HG03469 (cell line): ENCODE data around the gene STARD4.

Experiments used
- ATAC-seq: cut with Tn5 transposase; IDR thresholded peaks from one replicate; pipeline ENCODE4 v1.9.1; 2021; ENCODE audit warnings: mild to moderate bottlenecking, moderate library complexity, moderate number of reproducible peaks; ENCODE audit not compliant: unreplicated experiment

Gene STARD4

GRCh38 chr5:111478266-111478665, 34.1 kb downstream of the STARD4 start:
- no peak for ATAC-seq

DNA sequence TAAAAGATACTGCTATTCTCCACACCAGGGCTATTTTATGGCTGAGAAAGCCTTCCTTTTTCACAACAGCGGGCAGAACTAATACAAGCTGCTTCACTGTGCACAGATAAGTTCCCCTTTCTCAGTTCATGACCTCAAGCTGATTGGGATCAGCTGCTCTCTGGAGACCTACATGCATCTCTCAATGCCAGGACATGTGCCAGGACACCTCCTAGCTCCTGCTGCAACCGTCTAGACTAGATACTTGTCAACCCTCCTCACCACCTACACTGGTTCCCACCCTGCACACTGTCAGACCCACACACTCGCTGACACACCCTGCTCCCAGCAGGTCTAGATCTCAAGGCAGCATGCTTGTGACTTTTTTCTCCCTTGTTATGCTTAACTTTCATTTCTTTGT, 39.8 kb downstream of the STARD4 start:
- peak; percentile 55 for ATAC-seq

DNA sequence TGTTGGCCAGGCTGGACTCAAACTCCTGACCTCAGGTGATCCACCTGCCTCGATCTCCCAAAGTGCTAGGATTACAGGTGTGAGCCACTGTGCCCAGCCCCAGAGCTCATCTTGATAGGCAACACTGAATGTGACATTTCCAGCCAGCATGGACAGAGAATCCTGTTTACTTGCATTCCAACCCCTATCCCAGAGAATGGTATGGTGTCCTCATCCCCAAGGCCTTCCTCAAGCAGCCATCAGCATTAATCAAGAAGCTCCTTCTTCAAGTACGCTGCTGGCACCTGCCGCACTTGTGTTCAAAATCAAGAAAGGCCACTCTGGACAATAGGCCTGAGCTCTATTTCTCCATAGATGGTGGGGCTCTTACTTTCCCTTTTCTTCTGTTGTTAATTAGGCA, 40.2 kb downstream of the STARD4 start:
- ATAC-seq = no peak

DNA sequence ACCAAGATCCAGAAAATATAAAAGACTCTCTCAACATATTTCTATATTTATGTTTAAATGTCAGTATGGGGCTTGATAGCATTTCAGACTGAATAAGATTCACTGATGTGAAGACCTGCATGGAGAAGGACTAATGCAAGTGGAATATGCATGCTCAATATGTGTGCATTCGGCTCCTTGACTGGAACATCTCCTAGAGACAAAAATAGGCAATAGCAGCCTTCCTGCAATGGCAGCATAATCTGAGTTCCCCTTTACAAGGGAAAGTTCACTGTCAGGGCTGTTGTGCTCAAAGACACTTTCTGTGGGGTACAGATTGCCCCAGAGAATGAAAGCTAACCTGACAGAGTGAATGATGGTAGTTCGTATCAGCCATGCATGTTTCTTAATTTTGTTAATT, 42.4 kb downstream of the STARD4 start:
- ATAC-seq = no peak

DNA sequence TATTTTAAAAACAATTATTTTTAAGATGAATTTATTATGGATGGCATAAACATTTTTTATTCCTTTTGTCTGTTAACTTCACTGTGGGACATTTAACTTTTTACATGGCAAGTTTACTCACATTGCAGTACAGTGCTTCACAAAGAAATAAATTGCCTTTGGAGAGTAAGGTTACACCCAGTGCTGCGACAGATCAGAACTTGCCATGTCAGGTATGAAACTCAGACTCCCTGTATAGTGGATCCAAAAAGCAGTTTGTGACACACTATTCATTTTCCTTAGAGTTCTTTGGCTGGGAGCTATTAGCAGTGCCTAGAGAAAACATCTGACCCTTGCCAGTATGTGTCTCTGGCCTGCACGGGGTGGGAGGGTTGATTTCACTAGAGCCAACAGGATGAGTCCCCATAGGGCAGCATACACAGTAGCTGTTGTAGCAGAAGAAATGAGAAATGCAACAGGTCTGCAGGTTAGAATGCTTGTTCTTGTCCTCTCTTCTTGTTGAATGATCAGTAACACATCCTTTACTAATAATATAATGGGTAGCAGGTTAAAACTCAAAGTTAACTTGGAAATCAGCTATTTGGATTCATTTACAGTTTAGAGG, 42.9 kb downstream of the STARD4 start:
- no peak for ATAC-seq

DNA sequence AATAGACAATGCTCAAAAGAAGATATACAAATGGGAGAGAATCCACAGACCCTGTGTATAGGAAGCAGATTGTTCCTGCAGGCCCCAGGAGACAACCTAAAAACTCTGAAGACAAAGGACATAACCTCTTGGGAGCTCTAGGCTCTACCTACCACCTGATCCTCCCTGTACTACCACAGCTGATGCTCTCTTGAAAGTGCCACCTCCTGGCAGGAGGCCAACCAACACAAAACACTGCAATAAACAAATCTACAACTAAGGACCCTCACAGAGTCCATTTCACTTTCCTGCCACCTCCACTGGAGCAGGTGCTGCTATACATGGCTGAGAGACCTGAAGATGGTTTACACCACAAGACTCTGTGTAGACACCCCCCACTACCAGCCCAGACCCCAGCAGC, 49.0 kb downstream of the STARD4 start:
- no peak for ATAC-seq

- ATAC-seq = no peak
Observed at GRCh38 chr5:111461934-111462333, 50.4 kb downstream of the STARD4 start.

DNA sequence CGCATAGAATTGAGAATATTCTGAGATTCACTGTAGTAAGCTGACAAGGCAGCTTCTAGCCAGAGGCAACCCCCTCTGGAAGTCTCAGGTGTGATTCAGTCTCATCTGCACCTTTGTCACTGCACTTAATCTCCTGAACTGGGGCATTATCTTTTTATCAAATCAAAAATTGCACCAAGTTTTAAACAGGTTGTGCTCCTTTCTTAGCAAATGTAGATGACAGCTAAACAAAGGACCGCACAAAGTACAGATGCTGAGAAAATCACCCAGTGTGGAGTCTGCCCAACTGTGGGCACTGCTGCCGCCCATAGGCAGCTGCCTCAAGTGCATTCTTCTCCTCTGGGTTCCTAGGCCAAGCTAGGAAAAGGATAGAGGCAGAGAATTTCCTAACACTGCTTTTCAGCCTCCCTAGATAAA, 51.1 kb downstream of the STARD4 start:
- no peak for ATAC-seq

GRCh38 chr5:111454776-111455175, 57.6 kb downstream of the STARD4 start:
- no peak for ATAC-seq

DNA sequence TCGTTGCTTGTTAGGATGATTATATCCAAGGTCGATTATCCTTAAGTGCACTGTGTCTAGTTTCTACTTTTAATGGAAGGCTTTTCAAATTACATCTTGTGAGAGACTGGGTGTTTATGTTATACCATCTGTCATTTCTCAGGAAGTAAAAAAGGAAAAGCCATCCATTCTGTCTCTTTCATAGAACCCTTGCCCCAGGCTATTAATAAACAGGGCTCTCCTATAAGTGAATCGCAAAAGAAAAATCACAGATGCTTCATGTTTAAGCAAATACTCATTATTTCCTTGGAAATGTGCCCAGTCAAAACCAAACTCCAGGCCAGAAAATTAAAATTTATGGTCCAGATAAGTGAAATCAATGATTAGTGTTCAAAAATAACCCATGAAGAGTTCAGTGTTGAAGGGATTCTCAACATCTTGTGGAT, 58.1 kb downstream of the STARD4 start:
- no peak for ATAC-seq

- ATAC-seq = no peak
Observed at GRCh38 chr5:111453747-111454146, 58.6 kb downstream of the STARD4 start.

- ATAC-seq = no peak
Observed at GRCh38 chr5:111453295-111453694, 59.0 kb downstream of the STARD4 start.

DNA sequence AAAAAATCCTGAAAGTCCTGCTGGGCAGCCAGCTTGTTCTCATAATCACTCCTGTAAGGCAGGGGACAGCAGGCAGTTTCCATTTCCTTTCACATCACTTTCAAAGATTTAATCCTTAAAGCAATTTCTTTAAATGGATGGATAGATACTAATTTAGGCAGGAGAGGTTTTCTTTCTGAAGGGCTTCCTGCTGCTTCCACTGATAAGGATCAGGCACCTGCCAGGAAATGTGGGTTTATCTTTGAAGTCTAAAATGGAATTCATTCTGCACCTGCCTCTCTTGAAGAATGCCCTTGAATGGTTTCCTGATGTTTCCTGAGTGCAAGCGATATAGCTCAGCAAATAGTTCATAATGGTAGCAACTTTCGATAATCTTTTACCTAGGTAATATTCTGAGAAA, 64.5 kb downstream of the STARD4 start:
- no peak for ATAC-seq

GRCh38 chr5:111447099-111447498, 65.2 kb downstream of the STARD4 start:
- no peak for ATAC-seq
